HG02840 (cell line): ENCODE data around the gene PAPPA2.

Experiments used
- ATAC-seq: cut with Tn5 transposase; IDR thresholded peaks from one replicate; pipeline ENCODE4 v1.9.1; 2021; ENCODE audit warnings: mild to moderate bottlenecking, moderate library complexity, moderate number of reproducible peaks; ENCODE audit not compliant: unreplicated experiment, low FRiP score

The PAPPA2 gene

DNA sequence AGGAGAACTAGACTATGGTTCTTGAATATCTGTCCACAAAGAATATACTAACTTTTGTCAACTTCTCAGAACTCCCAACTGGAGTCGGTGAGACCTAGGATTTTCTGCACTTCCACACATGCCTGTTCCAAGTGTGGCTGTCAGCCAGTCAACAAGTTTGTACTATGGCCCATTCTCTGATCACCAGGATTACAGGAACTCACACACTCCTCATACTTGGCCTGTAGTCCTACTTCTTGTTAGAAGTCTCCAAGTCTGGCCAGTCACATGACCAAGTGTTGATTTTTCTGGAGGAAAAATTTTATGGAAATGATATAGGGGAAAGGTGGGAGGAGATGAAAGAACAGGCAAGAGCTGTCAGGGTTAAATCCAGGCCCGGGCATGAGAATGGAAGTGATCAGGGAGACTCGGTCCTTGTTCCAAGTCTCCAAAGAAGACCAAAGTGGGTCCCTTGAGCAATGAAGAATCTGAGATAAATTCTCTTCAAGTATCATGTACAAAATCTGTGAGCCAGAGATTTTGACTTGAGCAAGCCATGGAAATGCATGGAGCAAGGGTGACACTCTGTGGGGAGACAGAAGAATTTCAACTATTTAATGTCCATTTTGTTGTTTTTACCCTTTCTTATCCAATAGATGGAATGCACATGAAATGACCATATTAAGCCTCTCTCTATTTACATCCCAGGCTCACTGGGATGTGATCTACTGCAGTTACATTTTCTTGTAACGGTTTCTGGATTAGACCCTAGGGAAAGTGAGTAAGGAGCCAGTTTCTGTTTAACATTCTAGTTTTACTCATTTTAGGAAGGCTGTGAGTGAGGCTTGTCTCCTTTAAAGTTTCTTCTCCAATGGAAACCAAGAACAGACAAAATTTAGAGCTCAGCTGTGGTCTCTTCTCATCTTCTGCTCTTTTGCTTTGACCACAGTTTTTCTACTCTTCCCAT, 380.6 kb downstream of the PAPPA2 start:
- no peak for ATAC-seq

- no peak for ATAC-seq
Measured at GRCh38 chr1:176847052-176847451, 384.1 kb downstream of the PAPPA2 start.

- no peak for ATAC-seq
Measured at GRCh38 chr1:176849281-176849680, 386.3 kb downstream of the PAPPA2 start.

- no peak for ATAC-seq
Measured at GRCh38 chr1:176850871-176851270, 387.9 kb downstream of the PAPPA2 start.

DNA sequence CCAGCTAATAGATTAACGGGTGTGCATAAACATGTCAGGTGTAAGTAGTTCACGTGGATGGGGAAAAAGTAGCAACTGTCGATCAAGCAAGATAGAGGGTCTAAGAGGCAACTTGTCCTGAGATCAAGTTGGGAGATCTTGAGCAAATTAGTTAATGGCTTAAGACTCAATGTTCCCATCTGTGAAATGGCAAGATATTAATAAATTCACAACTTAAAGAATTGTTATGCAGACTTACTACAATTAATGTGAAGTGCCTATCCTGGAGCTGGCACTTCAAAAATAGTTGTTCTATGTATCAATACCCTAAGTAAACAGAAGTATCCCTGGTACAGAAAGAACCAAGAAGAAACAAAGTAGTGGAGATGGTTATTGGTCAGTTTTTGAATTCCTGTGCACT, 389.1 kb downstream of the PAPPA2 start:
- no peak for ATAC-seq

GRCh38 chr1:176853503-176853902, 390.5 kb downstream of the PAPPA2 start:
- no peak for ATAC-seq

DNA sequence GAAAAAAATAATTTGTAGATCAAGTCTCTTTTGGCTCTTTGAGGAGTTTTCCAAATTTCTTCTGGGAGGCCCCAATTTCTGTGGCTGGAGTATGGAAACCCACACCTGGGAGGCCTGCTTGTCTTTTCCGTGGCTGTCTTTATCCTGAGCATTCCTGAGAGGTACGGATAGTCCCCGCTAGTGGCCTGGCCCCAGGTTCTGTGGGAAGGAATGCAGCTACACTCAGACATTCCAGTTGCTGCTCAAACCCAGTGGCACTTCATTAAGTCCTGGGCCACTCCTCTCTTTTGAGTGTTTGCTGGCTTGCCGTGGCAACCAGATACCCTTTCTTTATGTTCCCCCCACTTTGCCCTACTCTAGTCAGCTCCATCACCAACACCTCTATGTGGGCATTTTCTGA, 391.1 kb downstream of the PAPPA2 start:
- no peak for ATAC-seq

DNA sequence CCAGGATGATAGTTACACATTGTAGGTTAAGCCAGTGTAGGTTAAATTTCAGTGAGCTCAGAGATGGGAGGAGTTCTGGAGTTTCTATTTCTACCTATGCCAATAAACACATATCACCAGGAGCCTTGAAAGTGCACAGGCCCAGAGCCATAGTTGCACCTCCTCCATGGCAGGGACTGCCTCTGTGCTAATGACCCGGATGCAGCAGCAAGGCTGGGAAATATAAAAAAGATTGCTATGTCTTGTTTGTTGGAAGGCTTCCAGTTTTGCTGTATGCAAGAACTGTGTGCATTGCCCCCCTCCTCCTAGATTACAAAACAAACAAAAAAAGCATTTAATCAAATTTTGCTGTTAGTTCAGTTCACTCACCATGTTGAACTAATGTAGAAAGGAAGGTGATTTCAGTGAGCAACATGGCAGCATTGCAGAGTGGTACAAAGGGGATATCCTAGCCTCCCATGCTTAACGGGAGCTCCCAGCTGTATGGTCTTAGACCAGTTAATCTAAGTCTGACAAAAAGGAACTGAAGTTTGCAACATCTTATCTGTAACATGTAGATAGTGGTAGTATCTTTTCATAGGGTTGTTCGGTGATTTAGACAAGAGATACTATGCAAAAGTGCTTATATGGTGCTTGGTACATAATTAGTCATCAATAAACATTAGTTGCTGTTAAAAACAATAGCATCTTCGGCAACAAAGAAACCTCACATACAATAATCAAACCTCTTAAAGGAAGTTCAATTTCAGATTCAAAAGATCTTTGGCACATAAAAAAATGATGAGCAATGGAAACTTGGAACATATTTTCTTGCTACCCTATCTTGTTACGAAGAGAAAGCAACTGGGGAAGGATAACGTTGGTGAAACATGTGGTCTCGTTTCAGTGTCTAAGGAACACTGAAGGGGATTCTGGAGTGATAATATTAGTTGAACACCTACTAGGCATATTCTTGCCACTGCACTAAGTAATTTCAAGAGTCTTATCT, 392.1 kb downstream of the PAPPA2 start:
- no peak for ATAC-seq

GRCh38 chr1:176857632-176858031, 394.7 kb downstream of the PAPPA2 start:
- ATAC-seq: no peak

GRCh38 chr1:176858433-176858916, 395.5 kb downstream of the PAPPA2 start:
- no peak for ATAC-seq

DNA sequence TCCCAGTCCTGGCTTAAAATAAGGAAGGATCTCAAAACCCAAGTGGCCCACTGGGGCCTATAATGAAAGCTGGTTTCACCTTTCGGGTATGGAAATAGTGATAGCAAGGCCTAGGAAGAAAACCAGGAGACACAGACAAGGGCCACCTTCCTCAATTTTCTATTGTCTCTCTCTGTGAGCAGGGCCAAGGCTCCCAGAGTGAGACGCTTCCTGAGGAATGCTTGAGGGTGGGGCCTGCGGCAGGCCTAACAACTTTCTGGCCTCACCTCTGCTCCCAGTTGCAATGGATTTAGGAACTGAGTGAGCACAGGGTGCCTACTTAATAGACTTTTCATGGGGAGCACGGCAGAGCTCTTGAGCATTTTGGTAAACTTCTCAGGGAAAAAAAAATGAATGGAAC, 400.6 kb downstream of the PAPPA2 start:
- ATAC-seq: no peak

- no peak for ATAC-seq
Measured at GRCh38 chr1:176864211-176864610, 401.2 kb downstream of the PAPPA2 start.

- ATAC-seq: no peak
Measured at GRCh38 chr1:176866011-176866714, 403.2 kb downstream of the PAPPA2 start.

DNA sequence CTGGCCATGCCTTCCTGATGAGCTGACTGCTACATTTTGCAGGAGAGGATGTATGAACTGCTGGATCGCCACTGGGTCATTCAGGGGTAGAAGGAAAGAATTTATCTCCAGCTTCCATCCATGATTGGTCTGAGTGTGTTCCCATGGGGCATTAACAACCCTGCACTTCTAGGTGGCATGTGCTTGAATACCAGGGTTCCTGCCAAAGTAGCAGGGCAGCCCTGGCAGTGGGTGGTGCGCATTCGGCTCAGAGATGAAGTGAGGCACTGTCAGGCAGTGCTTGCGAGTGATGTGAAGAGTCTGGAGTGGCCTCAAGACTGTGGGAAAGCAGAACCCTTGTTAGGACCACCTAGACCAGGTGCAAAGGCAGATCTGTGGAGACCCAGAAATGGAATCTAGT, 406.6 kb downstream of the PAPPA2 start:
- ATAC-seq: no peak

DNA sequence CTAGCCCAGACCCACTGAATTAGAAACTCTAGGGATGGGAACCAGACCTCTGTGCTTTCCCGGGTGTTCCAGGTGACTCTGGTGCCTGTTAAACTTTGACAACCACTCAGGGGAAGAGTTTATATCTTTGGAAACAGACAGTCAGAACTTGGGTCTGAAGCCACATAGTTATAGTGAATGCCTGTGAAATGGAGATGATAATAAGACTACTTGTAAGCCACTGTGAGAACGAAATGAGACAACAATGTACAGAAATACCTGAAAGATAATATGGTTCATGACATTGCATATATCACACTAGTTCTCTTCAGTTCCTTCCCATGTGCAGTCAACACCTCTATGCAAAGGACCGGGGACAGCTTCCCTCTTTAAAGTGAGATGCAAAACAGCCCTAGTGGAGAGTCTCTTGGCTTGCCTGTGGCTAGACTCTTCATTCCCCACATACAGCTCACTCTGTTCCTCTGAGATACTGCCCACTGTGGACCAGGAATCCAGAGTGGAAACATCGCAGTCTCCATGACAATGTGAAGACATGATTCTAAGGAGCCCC, 414.1 kb downstream of the PAPPA2 start:
- ATAC-seq: no peak

DNA sequence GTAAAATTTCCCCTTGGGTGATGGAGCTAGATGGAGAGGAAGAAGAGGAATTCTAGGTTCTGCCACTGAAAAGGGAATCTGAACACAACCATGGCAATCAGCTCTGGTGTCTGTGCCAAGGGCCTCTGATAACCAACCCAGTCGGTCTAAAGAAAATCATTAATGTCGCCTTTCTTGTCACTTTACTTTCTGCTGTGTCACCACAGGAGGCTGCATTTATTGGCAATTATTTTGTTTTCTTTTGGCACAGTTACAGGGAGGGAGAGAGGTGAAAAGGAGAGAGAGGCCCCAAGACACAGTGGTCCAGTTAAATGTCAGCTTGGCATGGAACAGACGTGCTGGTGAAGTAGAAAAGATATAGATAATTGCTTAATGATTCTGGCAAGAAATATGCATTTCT, 414.6 kb downstream of the PAPPA2 start:
- no peak for ATAC-seq

GRCh38 chr1:176878750-176879536, 416.0 kb downstream of the PAPPA2 start:
- no peak for ATAC-seq

- no peak for ATAC-seq
Measured at GRCh38 chr1:176879784-176880620, 417.0 kb downstream of the PAPPA2 start.
